Embryonic facial prominence (tissue), 1 donor: ENCODE data around the gene FXYD5.
"Not testable (repeated sequence)": the region's sequence is repeated elsewhere in the genome, so short reads cannot be mapped to it uniquely, and the experiment has no call there.

Experiments used
- DNase-seq: peaks from one replicate; pipeline ENCODE4 v3.0.0-alpha.2; 2016; ENCODE audit errors: extremely low spot score

The FXYD5 gene

DNA sequence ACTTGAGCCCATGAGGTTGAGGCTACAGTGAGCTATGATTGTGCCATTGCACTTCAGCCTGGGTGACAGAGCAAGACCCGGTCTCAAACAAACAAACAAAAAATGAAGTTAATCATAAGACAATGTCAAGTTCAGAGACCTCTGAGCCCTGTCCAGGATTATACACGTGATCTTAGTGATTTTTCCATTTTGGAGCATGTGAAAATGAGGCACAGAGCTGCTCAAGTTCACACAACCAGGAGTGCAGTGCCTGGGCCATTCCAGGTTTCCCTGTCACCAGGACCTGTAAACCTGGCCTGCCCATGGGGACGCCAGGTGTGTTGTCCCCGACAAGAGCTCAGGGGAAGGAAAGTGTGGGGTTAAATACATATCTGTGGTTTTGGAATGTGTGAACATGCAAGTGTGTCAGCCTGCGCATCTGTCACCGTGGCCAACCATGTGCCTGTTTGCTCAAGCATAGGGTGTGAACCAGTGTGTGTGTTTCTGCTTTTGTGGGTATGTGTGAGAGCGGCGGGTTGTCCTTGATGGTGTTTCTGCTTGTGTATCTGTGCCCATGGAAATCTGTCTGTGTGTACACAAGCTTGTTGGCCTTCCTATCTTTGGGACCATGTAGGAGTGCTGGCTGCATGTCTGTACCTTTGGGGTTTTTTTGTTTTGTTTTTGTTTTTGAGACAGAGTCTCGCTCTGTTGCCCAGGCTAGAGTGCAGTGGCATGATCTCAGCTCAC is 17.4 kb upstream of the FXYD5 start:
- no peak for DNase-seq

DNA sequence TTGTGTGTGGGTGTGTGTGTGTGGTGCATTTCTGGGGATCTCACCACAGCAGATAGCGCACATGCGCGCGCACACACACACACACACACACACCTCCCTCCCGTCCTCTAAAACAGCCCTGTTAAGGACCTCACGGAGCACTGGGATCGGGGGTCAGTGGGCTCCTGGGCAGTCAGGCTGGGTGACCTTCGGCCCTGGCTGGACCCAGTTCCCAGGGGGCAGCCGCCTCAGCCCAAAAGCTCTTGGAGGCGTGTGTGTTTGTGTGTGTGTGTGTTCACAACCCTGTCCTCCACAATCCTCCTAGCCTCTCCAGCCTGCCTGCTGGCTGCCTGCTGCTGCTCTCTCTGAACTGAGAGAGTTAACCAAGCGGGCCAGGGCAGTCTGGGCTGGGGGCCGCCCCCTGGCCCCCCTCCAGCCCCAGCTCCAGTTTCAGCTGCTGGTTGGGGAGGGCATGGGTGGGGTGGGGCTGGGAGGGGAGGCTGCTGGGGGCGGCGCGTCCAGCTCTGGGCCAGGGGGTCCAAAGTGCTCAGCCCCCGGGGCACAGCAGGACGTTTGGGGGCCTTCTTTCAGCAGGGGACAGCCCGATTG is 16.1 kb upstream of the FXYD5 start, which contains the start of gene FXYD1:
Gene FXYD1, plus strand, starts transcription at position 520 of the 588 bp plus-strand sequence. CDS start 1,256 bp downstream, outside the sequence.
- no peak for DNase-seq

GRCh38 chr19:35140207-35140961 is 14.2 kb upstream of the FXYD5 start:
- DNase-seq = no peak

DNA sequence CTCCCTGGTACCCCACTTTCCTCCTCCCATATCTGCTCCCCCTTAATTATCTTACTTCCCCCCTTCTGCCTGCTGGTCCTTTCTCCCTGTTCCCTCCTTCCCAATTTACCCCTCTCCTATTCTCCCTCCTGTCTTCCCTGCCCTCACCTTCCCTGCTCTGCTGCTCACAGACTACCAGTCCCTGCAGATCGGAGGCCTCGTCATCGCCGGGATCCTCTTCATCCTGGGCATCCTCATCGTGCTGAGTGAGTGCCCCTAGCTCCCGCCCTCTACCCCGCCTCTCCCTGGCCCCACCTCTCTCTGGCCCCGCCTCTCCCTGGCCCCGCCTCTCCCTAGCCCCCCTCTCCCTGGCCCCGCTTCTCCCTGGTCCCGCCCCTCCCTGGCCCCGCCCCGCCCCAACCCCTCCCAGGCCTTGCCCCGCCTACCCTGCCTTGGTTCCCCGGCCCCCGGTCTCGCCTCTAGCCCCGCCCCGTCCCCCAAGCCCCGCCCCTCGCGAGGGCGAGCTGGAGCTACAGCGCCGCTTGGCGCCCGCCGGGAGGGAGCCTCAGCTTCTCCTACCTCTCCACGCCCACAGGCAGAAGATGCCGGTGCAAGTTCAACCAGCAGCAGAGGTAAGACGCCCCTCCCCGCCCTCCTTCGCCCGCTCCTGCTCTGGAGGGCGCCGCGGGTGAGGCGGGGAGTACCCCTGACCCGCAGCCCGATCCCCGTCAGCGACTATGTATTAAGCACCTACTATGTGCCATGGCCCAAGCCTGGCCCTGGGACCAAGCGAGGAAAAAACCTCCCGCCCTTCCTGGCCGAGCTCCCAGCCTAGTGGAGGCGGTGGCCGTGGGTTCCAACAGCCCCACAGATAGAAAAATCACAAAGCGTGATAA is 13.3 kb upstream of the FXYD5 start:
- peak; percentile 58 for DNase-seq

- DNase-seq = no peak
These were observed 12.5 kb upstream of the FXYD5 start for GRCh38 chr19:35141837-35142605.

GRCh38 chr19:35142606-35143230 is 11.8 kb upstream of the FXYD5 start:
- DNase-seq = no peak

- DNase-seq = no peak
These were observed 11.3 kb upstream of the FXYD5 start, which contains the start of gene FXYD7 for GRCh38 chr19:35143231-35143715. Gene FXYD7 (plus strand): TSS chr19:35143255. CDS start chr19:35143334, 79 bp downstream.

DNA sequence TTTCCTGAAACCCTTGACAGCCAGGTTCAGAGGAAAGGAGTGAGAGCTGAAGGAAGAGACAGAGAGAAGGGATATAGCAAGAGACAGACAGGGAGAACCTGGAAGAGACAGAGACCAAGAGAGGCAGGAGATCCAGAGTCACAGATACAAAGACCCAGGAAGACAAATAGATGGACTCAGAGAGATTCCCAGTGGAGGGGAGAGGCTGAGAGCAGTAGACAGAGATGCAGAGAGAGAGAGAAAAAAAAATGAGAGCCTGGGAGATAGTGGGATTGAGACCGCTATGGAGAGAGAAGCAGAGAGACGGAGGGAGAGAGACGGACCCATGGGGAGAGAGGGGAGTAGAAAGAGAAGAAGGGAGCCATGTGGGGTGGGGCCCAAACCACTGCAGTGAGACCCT is 10.7 kb upstream of the FXYD5 start:
- no peak for DNase-seq

GRCh38 chr19:35144259-35144599 is 10.3 kb upstream of the FXYD5 start:
- no peak for DNase-seq

- no peak for DNase-seq
These were observed 9.7 kb upstream of the FXYD5 start for GRCh38 chr19:35144600-35145436.

GRCh38 chr19:35146746-35147459 is 7.6 kb upstream of the FXYD5 start:
- no peak for DNase-seq

- DNase-seq = no peak
These were observed 5.1 kb upstream of the FXYD5 start for GRCh38 chr19:35149463-35149862.

GRCh38 chr19:35150445-35150844 is 4.1 kb upstream of the FXYD5 start:
- DNase-seq = no peak

DNA sequence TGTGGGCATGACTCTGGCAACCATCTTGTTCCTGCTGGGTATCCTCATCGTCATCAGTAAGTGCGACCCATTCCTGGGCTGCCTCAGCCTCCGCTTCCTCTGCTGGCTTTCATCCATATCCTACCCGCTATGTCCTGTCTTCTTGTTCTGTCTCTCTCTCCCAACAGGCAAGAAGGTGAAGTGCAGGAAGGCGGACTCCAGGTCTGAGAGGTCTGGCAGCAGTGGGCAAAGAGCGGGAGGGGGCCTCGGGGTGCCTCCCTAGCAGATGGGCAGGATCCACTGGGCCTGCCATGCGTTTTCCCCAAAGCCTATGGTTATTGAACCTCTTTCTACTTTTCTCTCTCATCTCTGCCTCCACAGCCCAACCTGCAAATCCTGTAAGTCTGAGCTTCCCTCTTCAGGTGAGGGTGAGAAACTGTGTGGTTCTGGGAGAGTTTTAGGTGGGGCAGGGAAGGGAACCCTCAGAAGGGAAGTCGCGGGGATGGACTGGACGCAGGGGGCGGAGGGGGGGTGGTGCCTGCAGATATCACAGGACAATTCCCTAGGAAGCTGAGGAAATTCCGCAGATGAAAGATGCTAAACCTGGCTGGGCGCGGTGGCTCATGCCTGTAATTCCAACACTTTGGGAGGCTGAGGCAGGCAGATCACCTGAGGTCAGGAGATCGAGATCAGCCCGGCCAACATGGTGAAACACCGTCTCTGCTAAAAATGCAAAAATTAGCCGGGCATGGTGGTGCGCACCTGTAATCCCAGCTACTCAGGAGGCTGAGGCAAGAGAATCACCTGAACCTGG is 3.1 kb upstream of the FXYD5 start:
- no peak for DNase-seq

DNA sequence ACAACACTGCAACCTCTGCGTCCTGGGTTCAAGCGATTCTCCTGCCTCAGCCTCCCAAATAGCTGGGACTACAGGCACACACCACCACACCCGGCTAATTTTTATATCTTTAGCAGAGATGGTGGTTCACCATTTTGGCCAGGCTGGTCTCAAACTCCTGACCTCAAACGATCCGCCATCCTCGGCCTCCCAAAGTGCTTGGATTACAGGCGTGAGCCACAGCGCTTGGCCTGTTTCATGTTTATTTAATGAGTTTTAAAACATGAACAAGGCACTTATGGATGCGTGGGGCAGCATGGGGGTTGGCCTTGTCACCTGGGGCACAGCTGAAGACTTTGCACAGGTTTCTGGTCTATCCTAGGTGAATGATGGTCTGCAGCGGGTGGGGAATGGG is 1.4 kb upstream of the FXYD5 start:
- DNase-seq = not testable (repeated sequence)

DNA sequence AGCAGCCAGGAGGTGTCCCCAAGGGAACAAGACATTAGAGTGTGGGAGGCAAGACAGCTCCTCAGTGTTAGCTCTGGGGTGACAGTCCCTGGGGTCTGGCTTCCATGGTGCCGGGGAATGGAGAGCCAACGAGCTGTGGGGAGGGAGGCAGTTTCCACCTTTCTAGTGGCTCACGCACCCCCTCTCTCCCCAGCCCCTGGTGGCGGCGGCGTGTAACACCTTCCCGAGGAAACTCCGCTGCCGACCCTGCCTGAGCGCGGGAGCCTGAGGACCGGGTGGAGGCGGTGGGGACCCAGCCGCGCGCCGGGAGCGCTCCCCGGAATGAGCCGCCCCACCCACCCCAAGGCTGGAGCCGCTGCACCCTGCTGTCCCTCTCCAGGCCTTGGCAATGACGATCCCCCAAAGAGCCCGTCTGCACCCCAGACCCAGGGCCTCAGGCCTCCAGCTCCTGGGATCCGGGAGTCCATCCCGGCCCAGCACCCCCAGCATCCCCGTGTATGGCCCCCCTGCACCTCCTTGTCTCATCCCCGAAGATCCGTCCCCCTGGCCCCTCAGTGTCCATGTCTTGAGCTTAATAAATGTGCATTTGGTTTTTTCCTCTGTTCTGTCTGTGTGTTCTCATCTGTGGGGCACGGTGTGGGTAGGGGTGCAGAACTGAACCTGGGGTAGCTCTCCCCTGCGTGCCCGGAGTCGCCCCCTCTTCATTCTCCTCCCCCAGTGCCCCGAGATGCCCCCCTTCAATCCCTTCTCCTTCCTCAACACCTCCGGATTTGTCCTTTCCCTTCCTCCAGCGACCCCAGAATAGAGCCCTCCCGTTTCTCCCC is 622 bp upstream of the FXYD5 start:
- DNase-seq = no peak

GRCh38 chr19:35155441-35155840 is 906 bp downstream of the FXYD5 start:
- no peak for DNase-seq
